ENCODE data around the gene CFAP300. TPM values are rescaled to one million over a fixed set of nuclear protein-coding genes. Genes with fewer than 3 reads are reported as not detected.

The CFAP300 gene
- total and polyA plus RNA-seq, 4 donors = 2.3 to 5.4 (median 2.9) TPM

Other genes starting within 250 kb of the CFAP300 start
- gene CEP126, start 132.4 kb upstream of the CFAP300 start, total RNA-seq = 10 to 100 TPM in 1 of 2 donors, 1 to 10 TPM in 1; 9.8 to 13.2 TPM
- 10 to 100 TPM in 1 of 2 donors, 1 to 10 TPM in 1; 3.0 to 14.7 TPM for gene CEP126, start 132.4 kb upstream of the CFAP300 start, polyA plus RNA-seq
- 1 to 10 TPM; 1.3 to 3.3 TPM for gene ANGPTL5, start 130.9 kb upstream of the CFAP300 start, total RNA-seq
- not detected for gene ANGPTL5, start 130.9 kb upstream of the CFAP300 start, polyA plus RNA-seq
- 100 to 1,000 TPM; 215 to 393 TPM for gene YAP1, start 63.0 kb downstream of the CFAP300 start, total RNA-seq
- gene YAP1, start 63.0 kb downstream of the CFAP300 start, polyA plus RNA-seq = 10 to 100 TPM; 76.0 to 77.5 TPM